GM19099 (cell line): ENCODE measurements around the gene SEC24B.

Source experiments
- POLR2A ChIP-seq: IDR thresholded peaks from 3 replicates; pipeline ENCODE4 v1.6.1; 2011; ENCODE audit warnings: low read depth; ENCODE audit not compliant: insufficient read length; ENCODE audit errors: extremely low read depth

SEC24B gene

GRCh38 chr4:109424093-109424841 lies 9.3 kb upstream of the SEC24B start:
- no peak for TF ChIP-seq POLR2A

DNA sequence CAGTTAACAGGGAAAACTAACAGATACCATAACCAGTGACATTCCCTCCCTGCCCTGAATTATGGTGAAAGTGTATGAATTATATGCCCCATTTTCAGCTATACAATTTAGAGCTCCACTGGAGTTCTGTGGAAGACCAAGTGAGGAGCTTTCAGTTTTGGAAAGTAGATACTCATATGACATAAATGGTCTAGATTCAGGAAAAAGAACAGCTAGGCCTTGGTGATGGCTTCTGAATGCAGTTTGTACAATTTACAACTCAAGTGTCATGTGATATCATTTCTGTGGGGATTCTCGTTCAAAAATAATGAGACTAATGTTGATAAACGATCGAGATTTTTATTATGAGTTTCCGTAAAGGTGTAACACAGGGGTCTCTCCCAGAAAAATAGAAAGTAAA lies 8.2 kb upstream of the SEC24B start:
- TF ChIP-seq POLR2A: no peak

DNA sequence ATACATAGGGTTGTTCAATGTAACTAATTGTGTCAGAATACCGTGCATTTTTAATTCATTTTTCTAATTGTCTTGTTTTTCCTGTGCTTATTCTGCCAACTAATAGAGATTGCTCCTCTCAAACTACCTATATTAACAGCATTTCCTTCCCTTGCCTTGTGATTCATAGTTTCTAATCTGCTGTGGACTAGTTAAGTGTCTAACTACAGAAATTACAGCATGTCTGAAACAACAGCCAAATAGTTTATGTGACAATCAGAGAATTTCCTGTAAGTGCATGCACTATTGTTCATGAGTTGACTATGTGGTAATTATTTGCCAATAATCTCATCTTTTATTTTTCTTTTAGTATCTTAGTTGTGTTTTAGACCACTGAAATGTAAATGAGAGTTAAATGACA lies 4.1 kb upstream of the SEC24B start:
- TF ChIP-seq POLR2A: no peak

DNA sequence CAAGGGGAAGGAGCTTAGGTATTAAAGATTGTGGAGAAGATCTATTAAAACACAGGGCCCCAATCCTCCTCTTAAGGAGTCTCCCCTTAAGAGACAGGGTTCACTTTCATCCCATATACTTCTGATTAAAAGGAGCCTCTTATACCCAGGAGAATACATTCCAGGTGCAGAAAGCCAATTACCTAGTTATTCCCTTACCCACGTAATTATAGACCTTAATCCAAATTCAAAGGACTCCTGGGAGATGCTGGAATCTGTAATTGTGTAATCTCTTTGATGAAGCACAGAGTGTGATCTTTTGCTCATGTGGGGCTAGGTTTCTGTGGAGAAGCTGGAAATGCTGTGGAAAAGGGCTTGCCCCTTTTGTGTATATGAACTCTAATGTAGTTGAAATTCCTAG lies 1.4 kb upstream of the SEC24B start:
- no peak for TF ChIP-seq POLR2A

DNA sequence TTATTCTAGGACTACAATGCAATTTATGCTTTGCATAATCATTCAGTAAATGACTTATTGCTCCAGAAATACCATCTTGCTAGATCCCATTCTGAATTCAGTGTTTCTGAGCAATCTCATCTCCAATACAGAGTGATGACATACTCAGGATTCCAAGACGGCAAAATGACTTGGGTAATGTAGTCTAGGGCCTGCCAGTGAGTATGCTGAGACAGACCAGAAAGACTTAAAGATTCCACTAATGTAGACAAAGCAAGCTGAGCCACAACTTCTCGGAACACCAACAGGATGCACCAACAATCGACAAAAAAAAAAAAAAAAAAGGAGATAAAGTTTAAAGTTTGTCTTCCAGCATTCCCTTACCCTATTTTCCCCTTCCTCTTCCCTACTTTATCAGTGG lies 919 bp upstream of the SEC24B start:
- TF ChIP-seq POLR2A: no peak

DNA sequence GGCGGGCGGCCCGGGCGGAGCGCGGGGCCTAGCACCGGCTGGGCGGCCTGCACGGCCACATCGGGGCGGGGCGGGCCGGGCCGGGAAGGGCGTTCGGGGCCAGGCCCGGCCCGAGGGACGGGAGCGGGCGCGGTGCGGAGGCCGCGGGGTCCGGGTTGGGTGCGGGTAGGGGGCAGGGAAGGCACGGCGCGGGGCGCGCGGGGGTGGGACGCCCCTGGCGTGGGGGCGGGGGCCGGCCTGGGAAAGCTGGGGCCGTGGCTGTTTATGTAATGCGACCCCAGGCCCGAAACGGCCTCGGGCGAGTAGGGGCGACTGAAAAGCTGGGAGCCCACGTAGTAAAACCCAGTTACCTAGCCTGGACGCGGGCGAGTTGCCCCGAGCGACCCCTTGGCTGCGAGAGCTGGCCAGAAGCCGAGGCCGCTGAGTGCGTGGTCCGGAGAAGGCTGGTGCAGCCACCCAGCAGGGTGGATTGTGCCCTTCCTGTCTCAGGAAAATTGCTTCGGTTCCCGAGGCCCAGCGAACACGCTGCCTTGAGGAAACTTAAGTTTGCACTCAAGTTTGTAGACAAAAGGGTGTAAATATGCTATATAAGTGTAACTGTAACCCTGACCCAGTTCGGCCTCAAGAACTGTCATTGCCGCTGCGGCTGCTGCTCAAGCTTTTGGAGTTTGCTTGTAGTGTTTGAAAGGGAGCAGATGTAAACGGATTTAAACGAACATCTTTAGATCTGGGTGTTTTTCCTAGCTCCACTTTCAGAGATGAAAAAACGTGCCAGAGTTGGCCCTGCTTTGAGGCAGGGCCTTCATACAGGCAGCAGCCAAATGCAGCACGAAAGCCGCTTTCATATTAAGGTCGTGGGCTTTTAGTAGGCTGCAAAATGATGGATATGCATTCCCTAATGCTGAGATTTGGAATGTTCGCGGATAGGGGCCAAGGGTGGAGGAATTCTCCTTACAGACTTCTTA lies 674 bp downstream of the SEC24B start:
- TF ChIP-seq POLR2A: no peak

DNA sequence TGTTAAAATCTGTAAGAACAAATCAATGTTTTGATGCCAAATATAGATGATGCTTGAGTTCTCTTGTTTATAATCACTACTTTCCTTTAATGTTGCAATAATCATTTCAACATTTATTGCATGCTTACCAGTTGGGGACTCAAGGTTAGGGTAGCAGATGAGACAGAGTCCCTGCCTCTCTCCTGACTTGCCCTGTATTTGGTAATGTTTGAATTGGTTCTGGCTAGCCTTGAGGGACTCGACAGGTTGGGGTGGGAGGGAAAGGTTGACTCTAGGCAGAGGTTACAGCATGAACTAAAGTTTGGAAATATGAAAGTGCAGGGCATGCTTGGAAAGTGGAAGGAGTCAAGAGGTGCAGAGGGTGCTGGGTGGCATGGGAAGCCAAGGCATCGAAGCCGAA lies 2.0 kb downstream of the SEC24B start:
- TF ChIP-seq POLR2A: no peak

- TF ChIP-seq POLR2A: no peak
Observed at GRCh38 chr4:109436504-109436903, 2.9 kb downstream of the SEC24B start.

GRCh38 chr4:109440948-109441347 lies 7.3 kb downstream of the SEC24B start:
- TF ChIP-seq POLR2A: no peak

DNA sequence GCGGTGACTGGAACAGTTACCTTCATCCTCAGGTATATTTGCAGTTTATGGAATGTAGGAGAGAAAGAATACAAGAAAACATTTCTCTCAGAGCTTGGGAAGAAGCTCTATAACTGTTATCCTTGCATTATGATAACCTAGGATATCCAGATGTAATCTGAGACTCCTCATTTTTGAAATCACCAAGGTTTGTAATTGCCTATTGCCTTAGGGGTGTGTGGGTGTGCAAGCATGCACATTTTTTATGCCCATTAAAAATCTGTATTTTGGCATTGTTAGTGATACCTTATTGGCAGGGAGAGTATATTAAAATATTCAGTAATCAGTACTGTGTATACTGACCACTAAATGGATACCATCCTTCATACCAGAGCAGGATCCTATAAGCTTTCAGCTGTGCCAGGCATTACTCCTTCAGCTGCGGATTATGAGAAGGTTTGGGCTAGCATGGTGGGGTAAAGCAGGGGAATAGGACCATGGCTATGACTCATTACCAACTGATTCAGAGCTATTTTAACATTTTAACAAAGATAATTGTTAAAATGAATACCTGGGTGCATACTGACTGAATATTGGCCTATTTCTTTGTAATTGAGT lies 8.3 kb downstream of the SEC24B start:
- no peak for TF ChIP-seq POLR2A

- no peak for TF ChIP-seq POLR2A
Observed at GRCh38 chr4:109444182-109444844, 10.7 kb downstream of the SEC24B start.

- TF ChIP-seq POLR2A: no peak
Observed at GRCh38 chr4:109447278-109447677, 13.7 kb downstream of the SEC24B start.

DNA sequence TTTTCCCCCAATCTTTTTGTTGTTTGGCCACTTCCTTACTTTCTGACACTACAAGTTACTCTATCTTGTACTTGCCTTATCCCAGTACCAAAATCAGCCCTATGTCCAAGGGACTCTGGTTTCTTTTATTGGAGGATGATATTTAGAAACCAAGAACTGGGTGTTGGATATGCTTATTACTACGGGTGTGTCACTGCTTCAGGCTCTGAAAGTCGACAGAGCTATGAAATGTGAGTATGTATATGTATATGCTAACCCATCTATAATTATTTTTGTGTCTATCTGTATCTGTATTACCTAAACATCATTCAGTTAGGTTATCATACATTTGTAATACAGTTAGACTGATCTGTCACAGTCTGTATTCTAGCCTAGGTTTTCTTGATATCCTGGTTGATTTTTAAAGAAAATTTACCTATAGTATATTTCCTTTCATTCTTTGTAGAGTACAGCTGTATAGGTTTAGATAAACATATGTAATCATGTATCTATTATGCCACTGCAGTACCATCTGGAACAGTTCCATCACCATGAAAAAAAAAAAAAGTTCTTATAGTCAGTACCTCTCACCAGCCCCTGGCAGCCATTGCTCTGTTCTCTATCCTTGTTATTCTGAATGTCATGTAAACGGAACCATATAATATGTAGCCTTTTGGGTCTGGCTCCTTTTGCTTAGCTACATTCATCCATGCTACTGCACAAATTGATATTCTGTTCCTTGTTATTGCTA lies 18.1 kb downstream of the SEC24B start:
- no peak for TF ChIP-seq POLR2A

DNA sequence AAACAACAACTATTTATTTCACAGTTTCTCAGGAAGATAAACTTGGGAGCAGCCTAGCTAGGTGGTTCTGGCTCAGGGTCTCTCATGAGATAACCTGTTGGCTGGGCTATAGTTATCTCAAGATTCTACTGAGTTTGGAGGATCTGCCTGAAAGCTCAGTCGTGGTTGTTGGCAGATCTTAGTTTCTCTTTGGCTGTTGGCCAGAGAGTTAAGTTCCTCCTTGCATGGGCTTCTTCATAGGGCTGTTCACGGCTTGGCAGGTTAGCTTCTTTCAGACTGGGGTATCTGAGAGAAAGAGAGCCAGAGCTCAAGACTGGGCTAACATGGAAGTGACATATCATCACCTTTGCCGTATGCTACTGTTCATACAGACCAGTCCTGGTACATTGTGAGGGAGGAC lies 28.7 kb downstream of the SEC24B start:
- no peak for TF ChIP-seq POLR2A

- no peak for TF ChIP-seq POLR2A
Observed at GRCh38 chr4:109462802-109463201, 29.2 kb downstream of the SEC24B start.

GRCh38 chr4:109465069-109465468 lies 31.5 kb downstream of the SEC24B start:
- TF ChIP-seq POLR2A: no peak
